ENCODE results near the gene SYNPR.

The SYNPR gene

DNA sequence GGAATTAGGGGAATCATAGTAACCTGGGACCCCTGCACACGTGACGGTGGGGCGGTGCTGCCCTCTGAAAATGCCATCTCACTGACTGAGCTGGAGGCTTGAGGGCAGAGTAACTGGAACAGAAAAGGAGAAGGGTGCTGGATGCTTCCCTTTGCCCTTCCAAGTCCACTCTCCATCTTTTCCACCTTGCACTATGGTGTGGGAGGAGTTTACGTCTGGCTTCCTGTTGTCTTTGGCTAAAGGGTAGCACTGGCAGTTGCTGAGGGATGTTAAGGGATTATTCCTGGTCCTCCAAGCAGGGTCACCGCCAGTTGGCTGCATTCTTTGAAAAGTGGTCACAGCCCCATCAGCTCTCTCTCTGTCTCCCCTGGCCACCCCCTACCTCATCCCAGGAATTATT, 245.0 kb downstream of the SYNPR start:
- DNase-seq (ENCODE audit: low read depth in 1 of 2, low spot score in 1 of 2) = no peak

DNA sequence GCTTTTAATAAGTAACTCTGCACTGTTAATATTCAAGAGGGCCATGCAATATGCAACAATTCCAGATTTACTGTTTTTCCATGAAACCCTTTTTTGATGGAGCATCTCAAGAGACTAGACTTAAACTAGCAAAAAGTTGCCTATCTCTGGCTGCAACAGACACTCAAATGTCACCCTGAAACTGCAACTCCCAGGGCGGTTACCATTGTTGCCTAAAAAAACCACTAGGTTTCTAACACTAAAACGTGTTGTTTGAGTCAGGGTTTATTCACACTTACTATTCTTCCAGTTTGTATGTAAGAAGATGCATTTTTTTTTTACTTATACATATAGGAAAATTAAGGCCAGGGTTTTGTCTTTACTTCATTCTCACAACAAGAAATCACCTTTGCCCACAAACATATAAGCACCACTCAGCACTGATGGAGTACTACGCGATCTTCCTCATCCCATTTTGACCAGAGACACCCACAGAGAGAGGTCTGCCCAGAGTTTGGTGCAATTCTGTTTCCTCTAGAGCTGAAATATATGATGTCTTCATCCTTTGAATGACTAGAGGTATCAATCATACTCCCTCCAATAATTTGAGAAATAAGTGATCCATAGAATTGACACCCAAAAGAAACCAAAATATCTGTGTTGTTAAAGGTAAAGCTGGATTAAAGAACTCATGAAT, 250.4 kb downstream of the SYNPR start:
- DNase-seq (ENCODE audit: low read depth in 1 of 2, low spot score in 1 of 2) = no peak

DNA sequence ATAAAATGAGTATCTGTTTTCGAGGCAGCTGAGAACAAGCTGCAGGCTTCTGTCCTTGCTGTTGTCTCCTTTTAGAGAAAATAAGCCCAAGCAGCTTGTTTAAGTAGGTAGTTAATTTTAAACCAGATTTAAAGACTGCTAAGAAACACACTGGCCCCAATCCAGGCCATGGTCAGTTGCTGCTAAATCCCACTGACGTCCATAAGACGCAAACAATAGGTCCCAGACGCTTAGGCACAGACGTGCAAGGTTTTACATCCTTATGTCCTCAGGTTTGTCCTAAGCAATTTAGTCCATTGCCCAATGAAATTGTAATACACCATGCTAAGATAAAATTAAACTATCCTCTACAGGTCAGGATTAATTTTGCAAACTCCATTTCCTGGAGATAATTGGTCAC, 254.4 kb downstream of the SYNPR start:
- no peak for DNase-seq (ENCODE audit: low read depth in 1 of 2, low spot score in 1 of 2)

DNA sequence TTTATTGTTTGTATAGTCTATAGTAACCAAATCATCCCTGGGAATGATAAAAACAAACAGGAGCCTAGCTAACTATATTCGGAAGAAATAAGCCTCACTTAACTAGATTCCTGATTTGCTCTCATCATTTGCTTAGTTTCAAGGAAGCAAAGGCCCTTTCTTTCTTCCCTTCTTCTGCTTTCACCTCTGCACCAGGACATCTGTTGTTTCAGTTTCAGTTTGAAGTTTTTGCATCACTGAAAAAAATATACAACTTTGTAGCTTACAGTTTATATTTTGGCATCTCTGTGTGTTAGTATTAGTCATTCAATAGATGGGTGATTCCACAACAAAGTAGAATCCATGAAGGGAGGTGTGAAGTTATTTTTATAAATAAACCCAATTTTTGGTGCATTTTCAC, 260.8 kb downstream of the SYNPR start:
- DNase-seq (ENCODE audit: low read depth in 1 of 2, low spot score in 1 of 2) = no peak

DNA sequence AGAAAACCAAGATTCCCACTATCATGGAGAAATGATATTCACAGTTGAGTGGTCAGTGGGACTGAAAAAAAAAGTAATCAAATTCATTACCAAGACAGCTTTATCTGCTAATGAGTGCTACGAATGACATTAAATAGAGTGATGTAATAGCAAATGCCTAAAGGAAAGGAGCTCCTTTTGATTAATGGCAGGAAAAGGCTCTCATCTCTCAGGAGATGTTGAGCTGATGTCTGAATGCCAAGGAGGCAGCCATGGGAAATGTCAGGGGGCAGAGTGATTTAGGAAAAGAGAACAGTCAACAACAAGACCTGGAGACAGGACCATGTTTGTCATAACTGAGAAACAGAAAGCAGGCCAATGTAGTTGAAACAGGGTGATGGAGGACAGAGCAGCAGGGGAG, 277.7 kb downstream of the SYNPR start:
- DNase-seq (ENCODE audit: low read depth in 1 of 2, low spot score in 1 of 2) = no peak

DNA sequence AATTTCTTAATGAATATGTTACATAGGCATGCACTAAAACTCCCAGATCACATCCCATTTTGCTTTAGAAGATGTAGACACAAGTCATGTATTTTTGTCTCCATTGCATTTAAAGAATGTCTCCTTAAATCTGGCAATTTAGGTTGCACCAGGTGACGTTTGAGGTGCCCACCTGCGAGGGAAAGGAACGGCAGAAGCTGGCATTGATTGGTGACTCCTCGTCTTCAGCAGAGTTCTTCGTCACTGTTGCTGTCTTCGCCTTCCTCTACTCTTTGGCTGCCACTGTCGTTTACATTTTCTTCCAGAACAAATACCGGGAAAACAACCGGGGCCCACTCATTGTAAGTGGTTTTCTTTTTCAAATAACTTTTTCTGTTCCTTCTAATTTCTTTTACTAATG, 278.3 kb downstream of the SYNPR start:
- DNase-seq (ENCODE audit: low read depth in 1 of 2, low spot score in 1 of 2) = no peak

DNA sequence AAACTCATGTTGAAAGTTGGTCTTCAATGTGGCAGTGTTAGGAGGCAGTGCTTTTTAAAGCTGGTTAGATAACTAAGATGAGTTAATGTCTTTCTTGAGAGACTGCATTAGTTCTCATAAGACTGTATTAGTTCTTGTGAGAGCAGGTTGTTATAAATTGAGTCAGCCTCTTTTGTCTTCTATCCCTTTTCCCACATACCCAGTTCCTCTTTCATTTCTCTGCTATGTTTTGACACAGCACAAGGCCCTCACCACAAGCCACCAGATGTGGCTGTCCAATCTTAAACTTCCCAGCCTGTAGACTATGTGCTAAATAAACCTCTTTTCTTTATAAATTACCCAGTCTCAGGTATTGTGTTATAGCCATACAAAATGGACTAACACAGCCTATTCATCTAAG, 279.8 kb downstream of the SYNPR start:
- DNase-seq (ENCODE audit: low read depth in 1 of 2, low spot score in 1 of 2) = no peak

DNA sequence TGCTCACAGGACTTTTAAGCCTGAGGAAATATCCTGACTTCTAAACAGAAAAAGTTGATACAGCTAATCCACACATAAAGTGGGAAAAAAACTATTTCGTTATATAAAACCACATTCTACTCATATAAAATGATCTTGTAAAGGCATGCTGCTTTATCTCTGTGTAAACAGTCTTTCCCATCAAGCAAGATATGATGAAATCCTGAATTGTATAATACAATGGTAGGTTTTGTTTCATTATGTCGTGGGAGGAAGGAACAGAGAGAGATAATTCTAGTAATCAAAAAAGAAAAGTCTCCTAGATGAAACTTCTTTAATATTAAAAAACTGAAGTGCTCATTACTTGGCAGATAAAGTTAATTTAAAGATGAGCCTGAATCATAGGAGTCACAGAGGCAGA, 281.8 kb downstream of the SYNPR start:
- no peak for DNase-seq (ENCODE audit: low read depth in 1 of 2, low spot score in 1 of 2)

DNA sequence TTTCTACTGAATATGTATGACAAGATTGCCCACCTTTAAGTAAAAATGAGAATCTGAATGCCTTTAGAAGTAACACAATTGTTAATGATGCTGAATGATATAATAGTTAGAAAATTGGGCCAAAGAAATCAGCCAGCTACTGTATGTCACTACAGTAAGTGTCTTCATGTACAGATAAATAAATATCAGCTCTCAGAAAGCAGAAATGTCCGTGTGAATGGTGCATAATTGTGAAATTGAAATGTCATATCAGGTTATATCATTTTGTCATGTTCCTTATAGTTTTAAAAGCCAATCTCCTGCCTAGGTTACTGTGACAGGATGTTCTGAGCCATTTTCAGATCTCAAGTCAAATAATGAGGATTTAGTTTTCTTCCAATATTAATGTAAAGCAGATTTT, 283.8 kb downstream of the SYNPR start:
- no peak for DNase-seq (ENCODE audit: low read depth in 1 of 2, low spot score in 1 of 2)

DNA sequence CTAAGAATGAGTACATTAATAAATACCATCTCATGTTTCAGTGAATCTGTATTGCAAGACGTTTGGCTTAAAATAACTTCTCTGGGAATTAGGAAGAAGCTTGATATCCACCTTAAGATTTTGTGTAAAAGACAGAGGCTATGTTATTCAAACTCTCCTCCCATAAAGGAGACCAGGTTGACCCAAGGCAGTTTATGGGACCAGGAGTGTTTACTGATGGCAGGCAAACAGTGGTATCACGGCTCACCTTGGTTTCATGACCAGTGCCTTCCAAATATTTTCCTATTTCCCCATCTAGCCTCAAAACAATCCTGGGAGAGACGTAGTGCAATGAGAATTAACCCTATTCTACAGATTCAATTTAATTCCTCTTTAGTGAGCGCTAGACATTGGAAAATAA, 284.2 kb downstream of the SYNPR start:
- no peak for DNase-seq (ENCODE audit: low read depth in 1 of 2, low spot score in 1 of 2)

DNA sequence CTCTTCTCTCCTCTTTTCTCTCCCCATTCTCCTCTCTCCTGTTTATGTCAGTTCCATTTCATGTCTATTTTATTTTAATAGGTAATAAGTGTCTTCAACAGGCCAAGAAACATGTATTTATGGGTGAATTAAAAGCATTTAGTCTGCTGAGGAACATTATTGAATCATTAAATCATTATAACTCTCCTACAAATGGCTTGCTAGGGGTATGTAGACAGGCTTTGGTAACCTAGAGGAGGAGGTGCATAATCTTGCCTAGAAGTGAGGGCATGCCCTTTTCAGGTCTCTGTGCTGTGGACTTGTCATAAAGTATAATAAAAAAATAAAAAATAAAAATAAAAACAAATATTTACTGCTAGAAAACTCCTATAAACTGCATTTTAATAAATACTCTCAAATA, 285.5 kb downstream of the SYNPR start:
- no peak for DNase-seq (ENCODE audit: low read depth in 1 of 2, low spot score in 1 of 2)

DNA sequence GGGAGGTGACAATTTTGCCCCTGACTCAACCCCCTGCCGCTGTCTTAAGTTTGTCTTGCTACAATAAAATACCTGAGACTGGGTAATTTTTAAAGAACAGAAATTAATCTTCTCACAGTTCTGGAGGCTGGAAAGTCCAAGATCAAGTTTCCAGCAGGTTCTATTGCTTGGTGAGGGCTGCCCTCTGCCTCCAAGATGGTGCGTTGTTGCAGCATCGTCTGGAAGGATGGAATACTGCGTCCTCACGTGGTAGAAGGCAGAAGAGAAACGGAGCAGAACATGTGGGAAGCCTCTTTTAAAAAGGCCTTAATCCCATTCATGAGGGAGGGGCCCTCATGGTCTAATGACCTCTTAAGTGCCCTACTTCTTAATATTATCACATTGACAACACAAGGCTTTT, 287.1 kb downstream of the SYNPR start:
- no peak for DNase-seq (ENCODE audit: low read depth in 1 of 2, low spot score in 1 of 2)

DNA sequence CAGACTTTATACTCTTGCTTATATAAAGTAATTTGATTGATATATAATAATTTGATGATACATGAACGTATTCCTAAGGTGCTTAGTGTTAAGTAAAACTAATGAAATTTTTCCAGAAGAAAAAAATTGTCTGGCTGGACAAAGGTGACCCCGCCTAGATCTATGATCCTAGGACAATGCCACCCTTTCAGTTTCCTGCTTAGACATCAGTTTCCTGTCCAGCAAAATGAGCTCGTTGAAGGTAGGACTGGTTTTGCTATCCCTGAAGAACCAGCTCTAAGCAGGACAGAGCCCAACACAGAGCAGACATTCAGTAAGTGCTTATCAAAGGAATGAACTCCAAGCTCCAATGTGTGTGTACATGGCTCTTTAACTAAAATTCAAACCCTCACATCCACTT, 293.6 kb downstream of the SYNPR start:
- no peak for DNase-seq (ENCODE audit: low read depth in 1 of 2, low spot score in 1 of 2)

DNA sequence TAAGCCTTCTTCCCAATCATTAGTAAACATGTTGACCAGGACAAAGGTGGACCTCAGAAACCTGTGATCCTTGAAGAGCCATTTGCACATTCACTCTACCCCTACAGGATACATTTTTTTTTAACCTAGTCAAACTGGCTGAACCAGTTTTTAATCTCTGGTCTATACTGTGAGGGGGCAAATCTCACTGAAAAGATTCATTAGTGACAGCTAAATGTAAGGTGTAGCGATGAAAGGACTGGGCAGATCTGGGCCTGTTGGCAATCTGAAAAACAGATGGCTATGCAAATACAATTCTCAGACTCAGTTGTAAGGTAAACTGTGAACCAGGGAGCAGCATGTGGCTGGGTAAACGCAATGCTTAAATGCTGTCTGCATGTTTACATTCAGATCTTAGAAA, 298.7 kb downstream of the SYNPR start:
- DNase-seq (ENCODE audit: low read depth in 1 of 2, low spot score in 1 of 2) = no peak

DNA sequence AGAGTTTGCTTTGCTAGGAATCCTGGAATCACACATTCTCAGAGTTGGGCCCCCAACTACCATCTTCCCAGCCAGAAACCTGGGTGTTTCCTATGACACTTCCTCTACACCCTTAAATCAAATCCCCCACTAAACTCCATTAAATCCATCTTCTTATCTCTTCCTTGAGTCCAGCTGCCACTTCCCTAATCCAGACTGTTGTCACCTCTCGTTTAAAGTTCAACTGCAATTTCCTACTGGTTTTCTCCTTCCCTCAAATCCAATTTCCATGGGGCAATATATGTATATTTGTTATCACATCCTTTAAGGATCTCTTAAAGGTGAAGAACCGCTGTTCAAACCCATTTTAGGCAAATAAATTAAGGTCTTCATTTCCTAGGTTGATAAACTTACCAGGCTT, 300.8 kb downstream of the SYNPR start:
- DNase-seq (ENCODE audit: low read depth in 1 of 2, low spot score in 1 of 2) = no peak

DNA sequence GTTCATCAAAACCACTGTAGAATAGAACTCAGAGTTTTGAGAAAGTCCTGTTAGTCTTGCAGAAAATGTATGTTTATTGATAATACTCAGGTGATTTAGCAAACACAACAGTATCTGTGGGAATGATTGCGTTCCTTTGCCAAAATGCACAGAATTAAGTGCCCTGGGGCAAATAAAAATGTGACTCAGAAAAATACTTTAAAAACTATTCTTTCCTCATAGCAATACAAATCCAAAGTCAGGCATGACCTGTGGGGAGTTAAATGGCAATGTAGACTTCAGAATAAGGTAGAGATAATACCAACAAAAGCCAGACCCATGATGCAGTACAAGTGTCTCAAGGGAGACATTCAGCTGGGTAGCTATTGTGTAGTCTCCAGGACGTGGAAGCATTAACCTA, 302.0 kb downstream of the SYNPR start:
- no peak for DNase-seq (ENCODE audit: low read depth in 1 of 2, low spot score in 1 of 2)

DNA sequence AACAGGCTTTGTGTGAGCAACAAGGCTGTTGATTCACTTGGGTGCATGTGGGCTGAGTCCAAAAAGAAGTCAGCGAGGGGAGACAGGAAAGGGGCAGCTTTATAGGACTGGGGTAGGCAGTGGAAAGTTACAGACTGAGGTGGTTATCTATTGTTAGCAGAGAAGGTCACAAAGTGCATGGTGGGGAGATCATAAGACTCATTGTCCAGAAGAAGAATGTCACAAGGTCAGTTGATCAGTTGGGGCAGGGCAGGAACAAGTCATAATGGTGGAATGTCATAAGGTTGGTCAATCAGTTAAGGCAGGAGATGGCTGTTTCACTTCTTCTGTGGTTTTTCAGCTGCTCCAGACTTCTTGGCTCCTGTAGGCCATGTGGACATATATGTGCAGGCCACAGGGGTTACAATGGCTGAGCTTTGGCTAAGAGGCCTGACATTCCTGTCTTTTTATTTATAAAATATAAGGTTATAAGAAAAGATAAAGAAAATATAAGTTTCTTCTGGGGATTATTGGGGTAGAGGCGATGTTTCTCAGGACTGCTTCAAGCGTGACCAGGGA, 304.9 kb downstream of the SYNPR start:
- DNase-seq (ENCODE audit: low read depth in 1 of 2, low spot score in 1 of 2) = no peak

DNA sequence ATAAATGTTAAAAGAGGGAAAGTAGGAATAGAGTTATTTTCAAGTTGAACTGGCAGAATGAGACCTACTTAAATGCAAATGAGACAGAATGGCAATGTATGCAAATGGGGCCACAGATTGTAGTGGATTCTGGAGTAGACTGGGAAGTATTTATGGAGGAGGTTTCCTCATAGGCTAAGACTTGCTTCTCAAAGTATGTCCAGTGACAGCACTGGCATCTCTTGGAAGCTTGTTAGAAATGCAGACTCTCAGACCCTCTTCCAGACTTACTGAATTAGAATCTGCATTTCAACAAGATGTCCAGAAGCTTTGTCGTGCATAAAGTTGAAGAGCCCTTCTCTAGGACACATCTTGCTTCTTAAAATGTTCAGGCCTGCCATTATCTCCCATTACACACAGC, 306.6 kb downstream of the SYNPR start:
- DNase-seq (ENCODE audit: low read depth in 1 of 2, low spot score in 1 of 2) = no peak

DNA sequence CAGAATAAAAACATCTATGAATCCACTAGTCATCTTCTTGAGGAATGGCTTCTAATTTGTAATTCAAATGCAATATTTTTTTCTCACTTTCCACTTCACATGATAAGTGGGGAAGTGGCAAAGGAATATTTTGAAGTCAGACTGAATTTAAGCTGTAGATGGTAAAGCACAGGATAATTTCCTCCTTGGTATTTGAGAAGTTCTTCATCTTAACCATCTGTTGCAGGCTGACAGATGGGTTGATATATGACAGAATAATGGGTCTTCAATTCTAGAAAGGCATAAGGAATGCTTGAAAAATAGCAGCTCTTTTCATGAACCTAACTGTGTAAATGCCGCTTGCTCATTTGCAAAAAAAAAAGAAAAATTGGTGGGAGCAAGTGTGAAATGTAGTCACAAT, 307.8 kb downstream of the SYNPR start:
- DNase-seq (ENCODE audit: low read depth in 1 of 2, low spot score in 1 of 2) = no peak

DNA sequence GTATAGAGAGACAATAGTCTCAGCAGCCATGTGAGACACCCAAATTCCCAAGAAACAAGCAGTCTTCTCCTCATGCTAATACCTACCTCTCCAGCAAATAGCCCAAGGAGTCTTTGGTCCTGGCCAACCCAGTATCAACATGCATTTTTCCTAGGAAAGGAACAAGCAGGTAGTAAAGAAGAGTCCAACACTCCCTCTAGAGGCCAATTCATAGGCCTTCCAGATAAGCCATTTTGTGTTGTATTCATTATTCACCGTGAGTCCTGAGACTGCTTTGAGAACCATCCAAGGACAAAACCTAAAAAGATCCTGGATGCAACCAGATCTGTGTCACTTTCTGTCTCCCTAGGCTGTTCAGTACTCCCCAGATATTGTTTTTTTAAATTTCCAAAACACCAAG, 310.8 kb downstream of the SYNPR start:
- DNase-seq (ENCODE audit: low read depth in 1 of 2, low spot score in 1 of 2) = no peak

DNA sequence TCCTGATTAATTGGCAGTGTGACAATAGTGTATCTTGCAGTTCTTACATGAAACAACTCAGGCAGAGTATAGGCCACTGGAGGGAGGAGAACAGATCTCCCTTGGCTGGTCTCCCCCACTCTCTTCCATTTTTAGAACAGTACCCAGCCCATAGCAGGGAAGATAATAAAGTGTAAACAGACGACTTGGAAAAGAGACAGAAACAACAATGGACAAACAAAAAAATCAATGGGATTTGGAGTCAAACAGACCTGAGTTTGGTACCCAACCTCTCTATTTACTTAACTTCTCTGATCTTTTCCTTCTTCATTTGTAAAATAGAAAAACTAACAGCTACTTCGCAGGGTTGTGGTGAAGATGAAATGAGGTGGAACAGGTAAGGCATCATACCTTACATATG, 315.7 kb downstream of the SYNPR start:
- no peak for DNase-seq (ENCODE audit: low read depth in 1 of 2, low spot score in 1 of 2)

DNA sequence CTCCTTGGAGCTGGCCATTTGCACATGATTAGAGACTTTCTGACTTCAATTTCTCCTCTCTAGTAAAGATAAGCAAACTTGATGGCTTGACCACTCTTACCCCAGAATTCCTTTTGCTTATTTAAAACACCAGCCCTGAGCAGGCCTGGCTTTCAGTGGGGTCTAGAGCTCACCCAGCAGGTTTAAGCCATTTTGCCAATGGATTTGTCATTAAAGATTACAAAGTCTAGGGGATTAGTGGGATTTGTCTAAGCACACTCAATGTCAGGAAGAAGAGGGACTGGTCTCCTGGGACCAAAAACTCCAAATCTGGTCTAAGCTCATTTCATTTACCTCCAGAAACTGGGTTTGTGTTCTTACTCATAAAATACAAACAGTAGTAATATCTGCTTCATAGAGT, 317.1 kb downstream of the SYNPR start:
- DNase-seq (ENCODE audit: low read depth in 1 of 2, low spot score in 1 of 2) = no peak

DNA sequence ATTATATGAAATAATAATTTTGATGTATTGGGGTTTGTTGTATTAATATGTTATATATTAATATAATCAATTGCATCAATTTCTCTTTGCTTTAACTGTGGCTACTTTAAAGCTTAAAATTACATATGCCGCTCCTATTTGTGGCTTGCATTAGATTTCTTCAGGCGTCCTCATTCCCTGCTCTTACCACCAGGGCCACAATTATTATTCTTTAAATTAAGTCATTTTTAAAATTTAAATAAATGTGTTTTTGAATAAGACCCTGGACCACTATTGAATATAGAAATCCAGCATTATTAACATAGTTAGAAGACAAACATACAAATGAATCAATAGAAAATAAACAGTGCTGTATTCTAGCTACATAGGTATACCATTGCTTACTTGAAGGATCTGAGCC, 318.9 kb downstream of the SYNPR start:
- DNase-seq (ENCODE audit: low read depth in 1 of 2, low spot score in 1 of 2) = no peak

DNA sequence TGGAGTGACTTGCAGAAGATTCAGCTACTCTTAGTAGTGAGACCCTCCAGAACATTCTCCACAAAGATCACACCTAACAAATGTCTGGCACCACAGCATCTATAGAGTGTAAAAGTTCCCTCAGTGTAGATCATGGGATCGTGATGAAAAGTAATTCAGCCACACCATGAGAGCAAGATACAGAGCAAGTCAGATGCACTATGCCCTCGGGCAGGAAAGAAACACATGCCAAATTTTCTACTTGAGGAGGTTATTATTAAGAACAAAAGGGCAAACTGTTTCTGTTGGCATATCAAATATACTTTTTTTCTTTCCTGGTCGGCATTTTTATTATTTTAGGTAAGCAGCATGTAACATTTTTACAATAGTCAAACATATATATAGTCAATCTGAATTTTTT, 329.6 kb downstream of the SYNPR start:
- DNase-seq (ENCODE audit: low read depth in 1 of 2, low spot score in 1 of 2) = no peak
